GM12878 (cell line): ENCODE results near the gene ACOT12. TPM values are rescaled to one million over a fixed set of nuclear protein-coding genes. Genes with fewer than 3 reads are reported as not detected.

Experiments used
- ATAC-seq: fragments of 200-7000 bp; cut with Tn5 transposase; 3 replicates; pipeline ENCODE4 v1.9.1; 2020; ENCODE audit warnings: mild to moderate bottlenecking, moderate library complexity
- BruUV-seq: library from RNA; stranded (reverse); fragments of 400-500 nt; replicated peaks from 2 replicates; lab custom pipeline; 2021; lab: Mats Ljungman, UMichigan
- CTCF ChIA-PET: fragments of 300-600 bp; sonication (Branson Sonifier 250); formaldehyde crosslinking; extraction: SDS; loops from one replicate; lab custom pipeline; 2021; ENCODE audit warnings: inconsistent platforms; lab: Yijun Ruan, JAX
- POLR2A ChIA-PET: fragments of 350-600 bp; formaldehyde crosslinking; extraction: SDS; loops from one replicate; lab custom pipeline; 2021; ENCODE audit warnings: inconsistent platforms; lab: Charles Lee
- RAD21 ChIA-PET: fragments of 300-600 bp; sonication (Branson Sonifier 250); formaldehyde crosslinking; loops from one replicate; lab custom pipeline; 2023; ENCODE audit warnings: antibody characterized with exemption; ENCODE audit not compliant: unreplicated experiment; lab: Charles Lee
- SMC1A ChIA-PET: fragments of 300-600 bp; sonication (Branson Sonifier 250); formaldehyde crosslinking; loops from one replicate; lab custom pipeline; 2023; ENCODE audit not compliant: unreplicated experiment, uncharacterized antibody; lab: Charles Lee
- DNase-seq: peaks from one replicate; pipeline ENCODE4 v3.0.0-alpha.2; 2011; ENCODE audit warnings: low read depth, low spot score
- FAIRE-seq: peaks from 3 replicates; lab custom pipeline; 2011; peaks lifted over from hg19 to GRCh38; lab: Jason Lieb, UNC
- H2AFZ ChIP-seq: 2 replicates; pipeline ENCODE4 v1.6.0; 2011; ENCODE audit warnings: low read depth, low read length, control low read depth; ENCODE audit not compliant: control insufficient read depth
- H3K27ac ChIP-seq: 2 replicates; pipeline ENCODE4 v1.5.1; 2011; ENCODE audit warnings: control low read depth; ENCODE audit not compliant: control insufficient read depth, insufficient read depth
- H3K27me3 ChIP-seq, 2 experiments: replicated peaks in 1 of 2; 2 replicates each; pipeline versions ENCODE4 v1.6.0 to v1.6.1; 2011; ENCODE audit warnings: low read length in 1 of 2; ENCODE audit not compliant: control insufficient read depth in 2 of 2, insufficient read depth in 2 of 2
- H3K36me3 ChIP-seq, 2 experiments: 2 replicates each; pipeline ENCODE4 v1.5.1; 2011; ENCODE audit warnings: low read length in 1 of 2; ENCODE audit not compliant: control insufficient read depth in 2 of 2, insufficient read depth in 2 of 2
- H3K4me1 ChIP-seq: 2 replicates; pipeline ENCODE4 v1.6.1; 2011; ENCODE audit warnings: mild to moderate bottlenecking, low read length, moderate library complexity, mixed read lengths; ENCODE audit not compliant: control insufficient read depth, insufficient read depth
- H3K4me2 ChIP-seq: 2 replicates; pipeline ENCODE4 v1.6.0; 2011; ENCODE audit warnings: control low read depth; ENCODE audit not compliant: control insufficient read depth, insufficient read depth
- H3K4me3 ChIP-seq: fragments of 200-600 bp; sonication (generic); 2 replicates; pipeline ENCODE4 v1.5.1; 2016
- H3K79me2 ChIP-seq: 2 replicates; pipeline ENCODE4 v1.6.0; 2011; ENCODE audit warnings: low read length; ENCODE audit not compliant: control insufficient read depth, insufficient read depth
- H3K9ac ChIP-seq: 2 replicates; pipeline ENCODE4 v1.8.0; 2011; ENCODE audit warnings: low read length, control low read depth, mixed read lengths; ENCODE audit not compliant: control insufficient read depth, insufficient read depth
- H3K9me3 ChIP-seq: replicated peaks from 3 replicates; pipeline ENCODE4 v1.5.1; 2011; ENCODE audit warnings: mild to moderate bottlenecking, low read length; ENCODE audit not compliant: control insufficient read depth, insufficient read depth
- H4K20me1 ChIP-seq: 2 replicates; pipeline ENCODE4 v1.6.0; 2011; ENCODE audit not compliant: control insufficient read depth, insufficient read depth
- FOS ChIP-seq: IDR thresholded peaks from 3 replicates; pipeline ENCODE4 v1.6.1; 2011; ENCODE audit warnings: borderline replicate concordance; ENCODE audit not compliant: insufficient read length; ENCODE audit errors: extremely low read depth
- IRF3 ChIP-seq: fragments of 450-650 bp; IDR thresholded peaks from 2 replicates; pipeline ENCODE4 v1.6.1; 2014; ENCODE audit warnings: mild to moderate bottlenecking
- TARDBP ChIP-seq: IDR thresholded peaks from 2 replicates; pipeline ENCODE4 v1.6.1; 2016; ENCODE audit warnings: borderline replicate concordance
- WGBS: methylation state at CpG from one replicate; pipeline ENCODE4 v1.1.6; 2016; ENCODE audit warnings: low lambda C conversion rate; ENCODE audit not compliant: insufficient replicate concordance, insufficient coverage; ENCODE audit errors: missing lambda C conversion rate; 5-methylcytosine and 5-hydroxymethylcytosine counted together
- in situ Hi-C: fragments of 300-500 bp; cut with MboI; formaldehyde crosslinking; loops from 9 replicates; pipeline ENCODE4 v1.14.3; 2018; ENCODE audit warnings: mixed read lengths
- intact Hi-C: fragments of 100-400 bp; cut with micrococcal nuclease; formaldehyde crosslinking; loops from one replicate; pipeline ENCODE4 v1.14.2; 2022; ENCODE audit not compliant: unreplicated experiment
- polyA plus RNA-seq, 11 experiments: library from polyadenylated mRNA; depleted of rRNA in 4 of 11; unstranded in 6 of 11; stranded (reverse) in 5 of 11; fragments of >200 nt; fragmentation: Nextera tagmentation in 4 of 11; fragmentation: Illumina TruSeq in 1 of 11; extraction: Ambion mirVana in 4 of 11; extraction: Trizol in 1 of 11; gene quantifications; 1 replicate in 1 of 11; 2 replicates in 10 of 11; pipeline versions ENCODE4 v1.2.1 to v1.2.3, GENCODE V29; 2011 to 2016; ENCODE audit warnings: inconsistent platforms in 2 of 11, missing spikeins in 2 of 11, low read depth in 1 of 11
- total RNA-seq, 4 experiments: library from RNA; depleted of rRNA in 3 of 4; stranded (reverse); fragments of >200 nt in 3 of 4; fragmentation: Illumina TruSeq in 1 of 4; extraction: Trizol in 1 of 4; gene quantifications; 2 replicates each; pipeline versions ENCODE4 v1.2.1 to v1.2.3, GENCODE V29; 2013 to 2021
- TF ChIP-seq, protein P1 (sequence below): fragments of 450-650 bp; IDR thresholded peaks from 2 replicates; pipeline ENCODE4 v1.6.1; 2017; ENCODE audit warnings: mild to moderate bottlenecking, moderate library complexity

The ACOT12 gene
- total and polyA plus RNA-seq, 10 of the 15 experiments (the other 5 are each of a cell fraction or from before 2014, with no cell fraction given): 0.08 TPM; not detected in 9

GRCh38 chr5:81290146-81290545 is 103.8 kb downstream of the ACOT12 start:
- POLR2A ChIA-PET: no interaction called here
- no peaks in the 10 kb centered on the region for H3K36me3 ChIP-seq
- CTCF ChIA-PET: interaction anchor here (1.6 kb wide), 1 partner anchor 9 kb away, joined by 5 read pairs; no protein-coding TSS in a partner anchor
- H3K9me3 ChIP-seq: peaks cover 10% of the 10 kb centered on the region
- H4K20me1 ChIP-seq: no peaks in the 10 kb centered on the region
- SMC1A ChIA-PET: no interaction called here
- ATAC-seq (no peak), DNase-seq (no peak), FAIRE-seq (no peak)
- in situ Hi-C loops: no loop called here
- BruUV-seq: no TSS peak
- H3K9ac ChIP-seq: no peak overlapping the region
- intact Hi-C loops: no loop called here
- H3K4me1 ChIP-seq: peaks cover 12% of the 10 kb centered on the region
- no peak overlapping the region for H3K27ac ChIP-seq
- 93% methylated on average over 1 of the region's 1 CpG for WGBS
- RAD21 ChIA-PET: no interaction called here
- H3K27me3 ChIP-seq: no peaks in the 10 kb centered on the region
- no peak overlapping the region for H2AFZ ChIP-seq
- no peaks in the 10 kb centered on the region for H3K79me2 ChIP-seq
- no peak overlapping the region for H3K4me2 ChIP-seq
- TF ChIP-seq IRF3: no peak
- TF ChIP-seq, protein P1, sequence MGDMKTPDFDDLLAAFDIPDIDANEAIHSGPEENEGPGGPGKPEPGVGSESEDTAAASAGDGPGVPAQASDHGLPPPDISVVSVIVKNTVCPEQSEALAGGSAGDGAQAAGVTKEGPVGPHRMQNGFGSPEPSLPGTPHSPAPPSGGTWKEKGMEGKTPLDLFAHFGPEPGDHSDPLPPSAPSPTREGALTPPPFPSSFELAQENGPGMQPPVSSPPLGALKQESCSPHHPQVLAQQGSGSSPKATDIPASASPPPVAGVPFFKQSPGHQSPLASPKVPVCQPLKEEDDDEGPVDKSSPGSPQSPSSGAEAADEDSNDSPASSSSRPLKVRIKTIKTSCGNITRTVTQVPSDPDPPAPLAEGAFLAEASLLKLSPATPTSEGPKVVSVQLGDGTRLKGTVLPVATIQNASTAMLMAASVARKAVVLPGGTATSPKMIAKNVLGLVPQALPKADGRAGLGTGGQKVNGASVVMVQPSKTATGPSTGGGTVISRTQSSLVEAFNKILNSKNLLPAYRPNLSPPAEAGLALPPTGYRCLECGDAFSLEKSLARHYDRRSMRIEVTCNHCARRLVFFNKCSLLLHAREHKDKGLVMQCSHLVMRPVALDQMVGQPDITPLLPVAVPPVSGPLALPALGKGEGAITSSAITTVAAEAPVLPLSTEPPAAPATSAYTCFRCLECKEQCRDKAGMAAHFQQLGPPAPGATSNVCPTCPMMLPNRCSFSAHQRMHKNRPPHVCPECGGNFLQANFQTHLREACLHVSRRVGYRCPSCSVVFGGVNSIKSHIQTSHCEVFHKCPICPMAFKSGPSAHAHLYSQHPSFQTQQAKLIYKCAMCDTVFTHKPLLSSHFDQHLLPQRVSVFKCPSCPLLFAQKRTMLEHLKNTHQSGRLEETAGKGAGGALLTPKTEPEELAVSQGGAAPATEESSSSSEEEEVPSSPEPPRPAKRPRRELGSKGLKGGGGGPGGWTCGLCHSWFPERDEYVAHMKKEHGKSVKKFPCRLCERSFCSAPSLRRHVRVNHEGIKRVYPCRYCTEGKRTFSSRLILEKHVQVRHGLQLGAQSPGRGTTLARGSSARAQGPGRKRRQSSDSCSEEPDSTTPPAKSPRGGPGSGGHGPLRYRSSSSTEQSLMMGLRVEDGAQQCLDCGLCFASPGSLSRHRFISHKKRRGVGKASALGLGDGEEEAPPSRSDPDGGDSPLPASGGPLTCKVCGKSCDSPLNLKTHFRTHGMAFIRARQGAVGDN: no peak
- no peak for TF ChIP-seq TARDBP
- TF ChIP-seq FOS: no peak
- H3K4me3 ChIP-seq: no peak overlapping the region
